AG09319 (cell line): ENCODE results near the gene AIPL1.

Source experiments
- DNase-seq: peaks from one replicate; pipeline ENCODE4 v3.0.0-alpha.2; 2010; ENCODE audit warnings: low read depth; ENCODE audit errors: extremely low read depth
- TF ChIP-seq, protein P1 (sequence below): IDR thresholded peaks from 2 replicates; pipeline ENCODE4 v1.5.1; 2011; ENCODE audit warnings: low read depth, mild to moderate bottlenecking, inconsistent platforms, low read length, moderate library complexity

Gene AIPL1

DNA sequence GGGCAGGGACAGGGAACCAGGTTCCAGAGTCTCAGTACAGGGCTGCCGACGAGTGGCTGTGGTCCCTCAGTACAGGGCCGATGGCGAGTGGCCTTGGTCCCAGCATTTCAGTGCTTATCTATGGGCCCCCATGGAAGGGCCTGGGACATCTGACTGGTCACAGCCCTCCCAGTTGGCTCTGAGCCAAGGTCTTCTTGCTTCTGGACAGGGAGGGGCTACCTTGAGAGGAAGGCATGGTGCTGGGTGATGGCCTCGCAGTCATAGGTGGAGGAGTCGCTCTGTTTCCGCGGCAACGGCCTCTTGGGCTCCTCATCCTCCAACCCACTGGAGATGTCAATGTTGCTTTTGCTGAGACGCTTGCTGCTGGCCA, 41.9 kb upstream of the AIPL1 start:
- DNase-seq: no peak
- TF ChIP-seq, protein P1, sequence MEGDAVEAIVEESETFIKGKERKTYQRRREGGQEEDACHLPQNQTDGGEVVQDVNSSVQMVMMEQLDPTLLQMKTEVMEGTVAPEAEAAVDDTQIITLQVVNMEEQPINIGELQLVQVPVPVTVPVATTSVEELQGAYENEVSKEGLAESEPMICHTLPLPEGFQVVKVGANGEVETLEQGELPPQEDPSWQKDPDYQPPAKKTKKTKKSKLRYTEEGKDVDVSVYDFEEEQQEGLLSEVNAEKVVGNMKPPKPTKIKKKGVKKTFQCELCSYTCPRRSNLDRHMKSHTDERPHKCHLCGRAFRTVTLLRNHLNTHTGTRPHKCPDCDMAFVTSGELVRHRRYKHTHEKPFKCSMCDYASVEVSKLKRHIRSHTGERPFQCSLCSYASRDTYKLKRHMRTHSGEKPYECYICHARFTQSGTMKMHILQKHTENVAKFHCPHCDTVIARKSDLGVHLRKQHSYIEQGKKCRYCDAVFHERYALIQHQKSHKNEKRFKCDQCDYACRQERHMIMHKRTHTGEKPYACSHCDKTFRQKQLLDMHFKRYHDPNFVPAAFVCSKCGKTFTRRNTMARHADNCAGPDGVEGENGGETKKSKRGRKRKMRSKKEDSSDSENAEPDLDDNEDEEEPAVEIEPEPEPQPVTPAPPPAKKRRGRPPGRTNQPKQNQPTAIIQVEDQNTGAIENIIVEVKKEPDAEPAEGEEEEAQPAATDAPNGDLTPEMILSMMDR: no peak

- TF ChIP-seq, protein P1: no peak
- DNase-seq: no peak
Observed at GRCh38 chr17:6476076-6476809, 41.3 kb upstream of the AIPL1 start.

GRCh38 chr17:6475411-6475810, 40.5 kb upstream of the AIPL1 start:
- no peak for DNase-seq
- TF ChIP-seq, protein P1: no peak

GRCh38 chr17:6474906-6475305, 40.0 kb upstream of the AIPL1 start:
- no peak for DNase-seq
- TF ChIP-seq, protein P1: no peak

DNA sequence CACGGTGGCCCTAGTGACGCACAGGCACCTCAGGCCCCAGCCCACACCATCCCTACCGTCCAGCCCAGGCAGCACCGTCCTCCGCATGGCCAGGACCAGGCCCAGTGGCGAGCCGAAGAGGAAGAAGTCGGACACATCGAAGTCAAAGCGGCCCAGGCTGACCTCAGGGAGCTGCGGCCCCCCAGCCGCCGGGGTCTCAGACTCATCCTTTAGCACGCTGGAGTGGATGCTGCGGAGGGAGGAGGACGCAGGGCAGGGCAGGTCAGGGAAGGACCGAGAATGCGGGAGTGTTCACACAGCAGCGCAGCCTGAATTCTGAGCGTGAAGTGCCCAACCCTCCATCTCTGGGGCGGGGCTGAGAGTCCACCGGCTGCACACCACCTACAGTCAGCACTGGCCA, 39.5 kb upstream of the AIPL1 start:
- TF ChIP-seq, protein P1: no peak
- no peak for DNase-seq

- TF ChIP-seq, protein P1: peak; percentile 99
- peak; percentile 22 for DNase-seq
Observed at GRCh38 chr17:6473128-6473767, 38.3 kb upstream of the AIPL1 start.

- TF ChIP-seq, protein P1: no peak
- no peak for DNase-seq
Observed at GRCh38 chr17:6472517-6472916, 37.6 kb upstream of the AIPL1 start.
